Measurements from ENCODE around the gene TMEM101.
"Not testable (repeated sequence)": the region's sequence is repeated elsewhere in the genome, so short reads cannot be mapped to it uniquely, and the experiment has no call there.

Gene TMEM101

GRCh38 chr17:44000141-44000860 lies 14.5 kb downstream of the TMEM101 start:
- no peak for DNase-seq

GRCh38 chr17:43999024-43999423 lies 15.7 kb downstream of the TMEM101 start:
- DNase-seq, result no peak

- DNase-seq, result no peak
These were observed 16.2 kb downstream of the TMEM101 start for GRCh38 chr17:43998552-43998951.

GRCh38 chr17:43997180-43997579 lies 17.6 kb downstream of the TMEM101 start:
- not testable (repeated sequence) for DNase-seq

- no peak for DNase-seq
These were observed 19.7 kb downstream of the TMEM101 start for GRCh38 chr17:43995150-43995471.

GRCh38 chr17:43994272-43995149 lies 20.3 kb downstream of the TMEM101 start:
- DNase-seq, result peak in 1 of 2 experiments; percentile 43

GRCh38 chr17:43992641-43993040 lies 22.1 kb downstream of the TMEM101 start:
- DNase-seq, result no peak

- DNase-seq, result no peak
These were observed 26.5 kb downstream of the TMEM101 start for GRCh38 chr17:43988301-43988700.

GRCh38 chr17:43987131-43988021 lies 27.4 kb downstream of the TMEM101 start:
- no peak for DNase-seq

- no peak for DNase-seq
These were observed 28.4 kb downstream of the TMEM101 start for GRCh38 chr17:43986225-43986981.

GRCh38 chr17:43984521-43984920 lies 30.2 kb downstream of the TMEM101 start:
- no peak for DNase-seq

- no peak for DNase-seq
These were observed 31.0 kb downstream of the TMEM101 start for GRCh38 chr17:43983515-43984411.

GRCh38 chr17:43983196-43983514 lies 31.6 kb downstream of the TMEM101 start:
- DNase-seq, result no peak

GRCh38 chr17:43982171-43982570 lies 32.6 kb downstream of the TMEM101 start:
- DNase-seq, result no peak

GRCh38 chr17:43979671-43980070 lies 35.1 kb downstream of the TMEM101 start:
- no peak for DNase-seq

GRCh38 chr17:43979011-43979410 lies 35.8 kb downstream of the TMEM101 start:
- DNase-seq, result no peak

GRCh38 chr17:43978078-43978477 lies 36.7 kb downstream of the TMEM101 start:
- DNase-seq, result no peak

GRCh38 chr17:43976963-43977837 lies 37.6 kb downstream of the TMEM101 start:
- no peak for DNase-seq

- no peak for DNase-seq
These were observed 38.9 kb downstream of the TMEM101 start for GRCh38 chr17:43975898-43976297.
